ENCODE measurements around the gene ANO2. TPM values are rescaled to one million over a fixed set of nuclear protein-coding genes. Genes with fewer than 3 reads are reported as not detected.

Gene ANO2
- total RNA-seq, 2 experiments from 2014 or later, result not detected

DNA sequence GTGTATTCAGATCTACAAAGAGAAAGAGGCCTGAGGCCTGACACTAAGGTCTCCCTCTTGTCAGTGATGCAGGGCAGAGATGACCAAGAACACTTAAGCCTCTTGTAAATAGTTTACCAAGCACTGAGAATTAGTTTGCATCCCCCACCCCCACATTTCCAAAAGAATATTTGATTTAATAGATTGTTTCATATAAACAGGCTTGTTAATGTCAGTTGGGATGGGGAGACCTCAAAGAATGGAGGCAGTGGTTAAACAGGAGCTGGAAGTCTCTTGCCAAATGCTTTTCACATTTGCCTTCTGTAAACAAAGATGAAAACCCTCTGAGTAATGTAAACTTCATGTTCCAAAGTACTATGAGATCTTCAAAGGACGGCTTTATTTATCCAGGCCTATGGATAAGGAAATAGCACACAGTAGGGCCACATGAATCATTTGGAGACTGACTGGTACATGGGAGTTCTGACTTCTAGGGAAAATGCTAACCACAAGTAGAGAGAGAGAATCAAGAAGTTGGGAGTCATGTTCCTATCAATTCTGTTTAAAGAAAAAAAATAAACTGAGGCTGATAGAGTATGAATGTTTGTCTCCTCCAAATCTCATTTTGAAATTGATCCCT lies 234.7 kb downstream of the ANO2 start:
- CTCF ChIA-PET, result no interaction called here
- intact Hi-C loops (cut with micrococcal nuclease), result no loop called here
- no peak for DNase-seq
- Mint-ChIP-seq H3K36me3 (no peaks in the 10 kb centered on the region), H3K9me3 (no peaks in the 10 kb centered on the region), H3K27ac (no peak overlapping the region), H3K27me3 (peaks cover 2% of the 10 kb centered on the region), H3K4me1 (ENCODE audit: low read depth) (no peaks in the 10 kb centered on the region), H3K4me3 (no peak overlapping the region)
- POLR2A ChIA-PET, result no interaction called here

DNA sequence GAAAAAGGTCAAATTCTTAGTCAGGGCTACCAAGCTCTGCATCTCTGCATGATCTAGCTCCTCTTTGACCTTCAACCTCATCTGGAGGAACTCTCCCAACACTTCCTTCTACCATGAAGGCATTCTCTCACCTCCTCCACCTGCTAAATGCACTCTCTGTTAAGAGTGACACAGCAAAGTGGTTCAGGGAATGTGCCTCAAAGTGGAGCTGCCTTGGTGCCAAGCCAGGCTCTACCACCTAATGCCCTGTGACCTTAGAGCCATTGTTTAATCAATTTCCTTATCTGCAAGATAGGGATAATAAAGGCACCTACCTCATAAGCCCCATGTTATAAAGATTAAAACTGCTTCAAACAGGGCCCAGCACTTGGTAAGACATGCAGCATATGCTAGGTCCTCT lies 236.7 kb downstream of the ANO2 start:
- Mint-ChIP-seq H3K27ac (no peak overlapping the region), H3K4me1 (ENCODE audit: low read depth) (no peaks in the 10 kb centered on the region), H3K27me3 (no peaks in the 10 kb centered on the region), H3K36me3 (no peaks in the 10 kb centered on the region), H3K9me3 (no peaks in the 10 kb centered on the region), H3K4me3 (no peak overlapping the region)
- ChIA-PET POLR2A (no interaction called here), CTCF (no interaction called here)
- intact Hi-C loops (cut with micrococcal nuclease), result no loop called here
- no peak for DNase-seq

DNA sequence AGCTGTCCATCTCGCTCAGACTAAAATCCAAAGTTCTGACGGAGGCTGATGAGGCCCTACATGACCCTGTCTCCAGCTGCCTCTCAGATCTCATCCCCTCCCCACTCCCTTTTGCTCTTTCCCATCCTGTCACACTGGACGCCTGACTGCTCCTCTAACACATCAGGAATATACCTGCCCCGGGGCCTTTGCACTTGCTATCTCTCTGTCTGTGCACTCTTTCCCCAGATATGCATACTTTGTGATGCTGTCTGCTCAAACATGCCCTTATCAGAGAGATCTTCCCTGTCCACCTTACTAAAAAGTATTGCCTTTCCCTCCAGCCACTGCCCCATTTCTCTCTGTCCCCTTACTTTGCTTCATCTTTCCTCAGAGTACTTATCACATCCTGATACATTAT lies 238.8 kb downstream of the ANO2 start:
- POLR2A ChIA-PET, result no interaction called here
- CTCF ChIA-PET, result interaction anchor here (0.6 kb wide), 1 partner anchor 57 kb away, joined by 3 read pairs; no protein-coding TSS in a partner anchor
- H3K4me3 Mint-ChIP-seq, result no peak overlapping the region
- no peaks in the 10 kb centered on the region for H3K9me3 Mint-ChIP-seq
- peaks cover 3% of the 10 kb centered on the region for H3K27me3 Mint-ChIP-seq
- no peak for DNase-seq
- no peaks in the 10 kb centered on the region for H3K36me3 Mint-ChIP-seq
- H3K27ac Mint-ChIP-seq, result no peak overlapping the region
- no peaks in the 10 kb centered on the region for H3K4me1 Mint-ChIP-seq (ENCODE audit: low read depth)
- intact Hi-C loops (cut with micrococcal nuclease), result no loop called here

DNA sequence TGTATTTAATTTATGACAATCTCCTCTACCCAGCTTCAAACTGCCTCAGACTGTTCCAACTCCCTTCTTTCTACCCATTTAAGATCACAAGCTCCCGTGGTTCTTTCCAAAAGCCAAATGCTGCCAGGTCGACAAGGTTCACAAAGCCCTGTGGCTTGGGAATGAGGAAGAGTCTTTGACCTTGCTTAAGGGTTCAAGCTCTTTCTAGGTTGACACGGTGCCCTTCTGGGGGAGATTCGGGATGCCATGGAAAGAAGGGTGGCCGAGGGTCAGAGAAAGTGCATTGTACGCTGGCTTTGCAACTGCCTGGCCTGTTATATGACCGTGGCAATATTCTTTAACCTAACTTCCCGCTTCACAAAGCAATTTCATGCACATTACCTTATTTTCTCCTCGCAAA lies 239.3 kb downstream of the ANO2 start:
- H3K4me3 Mint-ChIP-seq, result no peak overlapping the region

GRCh38 chr12:5694759-5695409 lies 250.2 kb downstream of the ANO2 start:
- intact Hi-C loops (cut with micrococcal nuclease), result no loop called here
- Mint-ChIP-seq H3K27ac (no peak overlapping the region), H3K4me1 (ENCODE audit: low read depth) (no peaks in the 10 kb centered on the region), H3K4me3 (no peak overlapping the region), H3K36me3 (no peaks in the 10 kb centered on the region), H3K27me3 (no peaks in the 10 kb centered on the region), H3K9me3 (no peaks in the 10 kb centered on the region)
- ChIA-PET POLR2A (no interaction called here), CTCF (no interaction called here)
- no peak for DNase-seq

More for the DNA sequence above, 239.3 kb downstream of the ANO2 start:
- no peaks in the 10 kb centered on the region for H3K4me1 Mint-ChIP-seq (ENCODE audit: low read depth)
- ChIA-PET POLR2A (no interaction called here), CTCF (interaction anchor here (0.6 kb wide), 1 partner anchor 57 kb away, joined by 3 read pairs; no protein-coding TSS in a partner anchor)
- H3K27ac Mint-ChIP-seq, result no peak overlapping the region
- H3K36me3 Mint-ChIP-seq, result no peaks in the 10 kb centered on the region
- H3K9me3 Mint-ChIP-seq, result no peaks in the 10 kb centered on the region
- intact Hi-C loops (cut with micrococcal nuclease), result no loop called here
- peaks cover 3% of the 10 kb centered on the region for H3K27me3 Mint-ChIP-seq
- DNase-seq, result no peak

- intact Hi-C loops (cut with micrococcal nuclease), result no loop called here
- no peaks in the 10 kb centered on the region for H3K36me3 Mint-ChIP-seq
- no peaks in the 10 kb centered on the region for H3K27me3 Mint-ChIP-seq
- ChIA-PET POLR2A (no interaction called here), CTCF (no interaction called here)
- H3K4me1 Mint-ChIP-seq (ENCODE audit: low read depth), result no peaks in the 10 kb centered on the region
- no peak for DNase-seq
- H3K9me3 Mint-ChIP-seq, result no peaks in the 10 kb centered on the region
- H3K27ac Mint-ChIP-seq, result no peak overlapping the region
- no peak overlapping the region for H3K4me3 Mint-ChIP-seq
Measured at GRCh38 chr12:5692850-5693249, 252.2 kb downstream of the ANO2 start.

DNA sequence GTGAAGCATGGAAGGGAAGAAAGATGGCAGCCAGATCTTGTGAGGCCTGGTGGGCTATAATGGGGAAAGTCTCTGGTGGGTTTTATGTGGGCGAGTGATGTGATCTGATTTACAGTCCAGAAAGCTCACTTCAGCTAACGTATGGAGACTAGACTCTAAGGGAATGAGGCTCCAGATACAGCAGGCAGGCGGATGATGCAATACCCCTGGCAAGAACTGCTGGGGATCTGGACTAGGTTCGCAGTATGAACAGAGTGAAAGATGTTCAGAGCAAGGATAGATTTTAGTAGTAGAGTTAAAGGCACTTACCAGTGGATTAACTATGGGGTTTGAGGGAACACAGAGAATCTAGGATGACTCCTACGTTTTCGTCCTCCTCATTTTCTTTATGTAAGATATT lies 253.1 kb downstream of the ANO2 start:
- ChIA-PET CTCF (no interaction called here), POLR2A (no interaction called here)
- no peaks in the 10 kb centered on the region for H3K27me3 Mint-ChIP-seq
- intact Hi-C loops (cut with micrococcal nuclease), result no loop called here
- no peaks in the 10 kb centered on the region for H3K4me1 Mint-ChIP-seq (ENCODE audit: low read depth)
- no peaks in the 10 kb centered on the region for H3K36me3 Mint-ChIP-seq
- no peaks in the 10 kb centered on the region for H3K9me3 Mint-ChIP-seq
- DNase-seq, result no peak
- no peak overlapping the region for H3K27ac Mint-ChIP-seq
- H3K4me3 Mint-ChIP-seq, result no peak overlapping the region

- H3K36me3 Mint-ChIP-seq, result no peaks in the 10 kb centered on the region
- DNase-seq, result no peak
- H3K9me3 Mint-ChIP-seq, result no peaks in the 10 kb centered on the region
- intact Hi-C loops (cut with micrococcal nuclease), result no loop called here
- ChIA-PET POLR2A (no interaction called here), CTCF (no interaction called here)
- no peaks in the 10 kb centered on the region for H3K27me3 Mint-ChIP-seq
- H3K4me1 Mint-ChIP-seq (ENCODE audit: low read depth), result no peaks in the 10 kb centered on the region
- no peak overlapping the region for H3K4me3 Mint-ChIP-seq
- H3K27ac Mint-ChIP-seq, result no peak overlapping the region
Measured at GRCh38 chr12:5690240-5690639, 254.8 kb downstream of the ANO2 start.

DNA sequence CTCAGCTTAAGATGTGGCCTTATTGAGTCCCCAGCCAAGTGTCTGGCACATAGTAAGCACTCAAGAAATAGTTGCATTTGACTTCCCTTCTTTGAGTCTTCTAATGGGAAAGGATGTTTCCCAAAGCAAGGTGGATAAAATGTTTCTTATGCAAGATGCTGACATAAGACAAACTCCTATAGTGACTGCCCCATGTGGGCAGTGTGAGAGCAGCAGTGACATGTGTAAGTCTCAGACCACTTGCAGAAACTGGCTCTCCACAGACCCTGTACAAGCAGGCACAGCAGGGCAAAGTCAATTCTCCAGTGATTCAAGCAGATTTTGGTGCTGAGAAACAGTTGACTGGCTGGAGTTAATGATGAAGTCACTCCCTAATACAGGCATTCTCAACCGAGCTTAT lies 255.3 kb downstream of the ANO2 start:
- ChIA-PET POLR2A (no interaction called here), CTCF (no interaction called here)
- intact Hi-C loops (cut with micrococcal nuclease), result no loop called here
- Mint-ChIP-seq H3K36me3 (no peaks in the 10 kb centered on the region), H3K27me3 (no peaks in the 10 kb centered on the region), H3K27ac (no peak overlapping the region), H3K4me1 (ENCODE audit: low read depth) (no peaks in the 10 kb centered on the region), H3K9me3 (no peaks in the 10 kb centered on the region), H3K4me3 (no peak overlapping the region)
- DNase-seq, result no peak

GRCh38 chr12:5688226-5688625 lies 256.8 kb downstream of the ANO2 start:
- no peaks in the 10 kb centered on the region for H3K4me1 Mint-ChIP-seq (ENCODE audit: low read depth)
- DNase-seq, result no peak
- H3K27me3 Mint-ChIP-seq, result no peaks in the 10 kb centered on the region
- H3K9me3 Mint-ChIP-seq, result no peaks in the 10 kb centered on the region
- CTCF ChIA-PET, result no interaction called here
- intact Hi-C loops (cut with micrococcal nuclease), result no loop called here
- H3K36me3 Mint-ChIP-seq, result no peaks in the 10 kb centered on the region
- H3K27ac Mint-ChIP-seq, result no peak overlapping the region
- H3K4me3 Mint-ChIP-seq, result no peak overlapping the region
- POLR2A ChIA-PET, result no interaction called here

DNA sequence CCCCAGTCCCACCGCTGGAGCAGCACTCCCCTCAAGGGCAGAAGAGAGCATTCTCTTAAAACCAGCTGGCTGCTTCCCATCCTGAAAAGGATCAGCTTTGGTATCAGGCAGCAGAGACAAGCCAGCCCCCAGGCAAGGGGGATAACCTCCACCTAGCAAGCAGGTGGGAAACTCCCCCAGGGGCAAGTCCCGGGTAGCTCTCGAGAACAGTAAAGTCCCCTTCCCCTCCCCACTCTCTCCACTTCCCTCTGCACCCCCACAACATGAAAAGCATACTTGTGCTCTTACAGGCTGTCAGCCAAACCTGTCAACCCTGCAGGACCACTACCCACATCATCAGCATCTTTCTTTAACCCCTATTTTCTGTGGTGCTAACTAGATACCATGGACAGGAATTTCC lies 259.1 kb downstream of the ANO2 start:
- Mint-ChIP-seq H3K4me1 (ENCODE audit: low read depth) (no peaks in the 10 kb centered on the region), H3K27ac (no peak overlapping the region), H3K27me3 (no peaks in the 10 kb centered on the region), H3K4me3 (no peak overlapping the region), H3K36me3 (no peaks in the 10 kb centered on the region), H3K9me3 (no peaks in the 10 kb centered on the region)
- ChIA-PET CTCF (no interaction called here), POLR2A (no interaction called here)
- intact Hi-C loops (cut with micrococcal nuclease), result no loop called here
- DNase-seq, result no peak

GRCh38 chr12:5684989-5685388 lies 260.1 kb downstream of the ANO2 start:
- Mint-ChIP-seq H3K27ac (no peak overlapping the region), H3K9me3 (no peaks in the 10 kb centered on the region), H3K4me3 (no peak overlapping the region), H3K4me1 (ENCODE audit: low read depth) (no peaks in the 10 kb centered on the region), H3K27me3 (no peaks in the 10 kb centered on the region), H3K36me3 (no peaks in the 10 kb centered on the region)
- intact Hi-C loops (cut with micrococcal nuclease), result no loop called here
- CTCF ChIA-PET, result no interaction called here
- POLR2A ChIA-PET, result no interaction called here
- no peak for DNase-seq

DNA sequence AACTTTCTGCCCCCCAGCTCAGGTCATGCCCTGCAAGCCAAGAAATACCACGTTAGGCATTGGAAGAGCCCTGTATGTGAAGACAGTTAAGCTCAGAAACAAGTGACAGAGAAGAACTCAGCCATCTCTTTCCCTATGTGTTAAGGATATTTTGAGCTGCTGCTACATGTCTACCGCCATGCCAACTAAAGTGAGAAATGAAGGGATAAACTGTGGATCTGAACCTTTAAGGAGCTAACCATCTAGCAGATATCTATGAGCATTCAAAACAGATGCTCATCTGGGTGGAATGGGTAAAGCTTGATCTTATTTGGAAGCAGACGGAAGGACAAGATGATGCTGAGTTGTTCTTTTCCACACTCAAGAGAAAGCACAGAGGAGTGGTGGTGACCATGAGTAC lies 262.5 kb downstream of the ANO2 start:
- H3K27ac Mint-ChIP-seq, result no peak overlapping the region
- no peaks in the 10 kb centered on the region for H3K4me1 Mint-ChIP-seq (ENCODE audit: low read depth)
- POLR2A ChIA-PET, result no interaction called here

More for the DNA sequence above, 262.5 kb downstream of the ANO2 start:
- no peaks in the 10 kb centered on the region for H3K9me3 Mint-ChIP-seq
- no peaks in the 10 kb centered on the region for H3K36me3 Mint-ChIP-seq
- intact Hi-C loops (cut with micrococcal nuclease), result no loop called here
- CTCF ChIA-PET, result no interaction called here
- no peak overlapping the region for H3K4me3 Mint-ChIP-seq
- no peak for DNase-seq
- peaks cover 3% of the 10 kb centered on the region for H3K27me3 Mint-ChIP-seq
